ENCODE measurements around the gene NET1.

DNA sequence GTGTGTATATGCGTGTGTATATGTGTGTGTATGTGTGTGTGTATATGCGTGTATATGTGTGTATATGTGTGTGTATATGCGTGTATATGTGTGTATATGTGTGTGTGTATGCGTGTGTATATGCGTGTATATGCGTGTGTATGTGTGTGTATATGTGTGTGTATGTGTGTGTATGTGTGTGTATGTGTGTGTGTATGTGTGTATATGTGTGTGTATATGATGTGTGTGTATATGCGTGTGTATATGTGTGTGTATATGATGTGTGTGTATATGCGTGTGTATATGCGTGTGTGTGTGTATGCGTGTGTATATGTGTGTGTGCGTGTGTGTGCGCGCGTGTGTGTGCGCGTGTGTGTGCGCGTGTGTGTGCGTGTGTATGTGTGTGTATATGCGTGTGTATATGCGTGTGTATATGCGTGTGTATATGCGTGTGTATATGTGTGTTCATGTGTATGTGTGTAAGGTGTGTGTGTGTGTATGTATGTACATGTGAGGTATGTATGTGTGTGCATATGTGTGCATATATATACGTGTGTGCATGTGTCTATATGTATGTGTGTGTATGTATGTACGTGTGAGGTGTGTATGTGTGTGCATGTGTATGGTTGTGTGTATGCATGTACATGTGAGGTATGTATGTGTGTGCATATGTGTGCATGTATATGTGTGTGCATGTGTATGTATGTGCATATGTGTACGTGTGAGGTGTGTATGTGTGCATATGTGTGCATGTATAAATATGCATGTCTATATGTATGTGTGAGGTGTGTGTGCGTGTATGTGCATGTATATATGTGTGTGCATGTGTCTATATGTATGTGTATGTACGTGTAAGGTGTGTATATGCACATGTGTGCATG is 41.6 kb upstream of the NET1 start:
- TF ChIP-seq EP300 (IDR thresholded peaks at IDR 0.05; ENCODE audit: low read depth) (no peak), POLR2A (IDR thresholded peaks at IDR 0.05) (no peak)
- TF ChIP-seq, protein P1, sequence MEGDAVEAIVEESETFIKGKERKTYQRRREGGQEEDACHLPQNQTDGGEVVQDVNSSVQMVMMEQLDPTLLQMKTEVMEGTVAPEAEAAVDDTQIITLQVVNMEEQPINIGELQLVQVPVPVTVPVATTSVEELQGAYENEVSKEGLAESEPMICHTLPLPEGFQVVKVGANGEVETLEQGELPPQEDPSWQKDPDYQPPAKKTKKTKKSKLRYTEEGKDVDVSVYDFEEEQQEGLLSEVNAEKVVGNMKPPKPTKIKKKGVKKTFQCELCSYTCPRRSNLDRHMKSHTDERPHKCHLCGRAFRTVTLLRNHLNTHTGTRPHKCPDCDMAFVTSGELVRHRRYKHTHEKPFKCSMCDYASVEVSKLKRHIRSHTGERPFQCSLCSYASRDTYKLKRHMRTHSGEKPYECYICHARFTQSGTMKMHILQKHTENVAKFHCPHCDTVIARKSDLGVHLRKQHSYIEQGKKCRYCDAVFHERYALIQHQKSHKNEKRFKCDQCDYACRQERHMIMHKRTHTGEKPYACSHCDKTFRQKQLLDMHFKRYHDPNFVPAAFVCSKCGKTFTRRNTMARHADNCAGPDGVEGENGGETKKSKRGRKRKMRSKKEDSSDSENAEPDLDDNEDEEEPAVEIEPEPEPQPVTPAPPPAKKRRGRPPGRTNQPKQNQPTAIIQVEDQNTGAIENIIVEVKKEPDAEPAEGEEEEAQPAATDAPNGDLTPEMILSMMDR (IDR thresholded peaks at IDR 0.05): no peak

Data from transverse colon (tissue), 3 donors.